GM06990 (cell line): ENCODE data around the gene PUS7.
A peak's percentile ranks its signal among the peaks of the same experiment; 100 is the strongest.
"Not testable (repeated sequence)": the region's sequence is repeated elsewhere in the genome, so short reads cannot be mapped to it uniquely, and the experiment has no call there.

ENCODE experiments used
- DNase-seq: peaks from one replicate; pipeline ENCODE4 v3.0.0-alpha.2; 2011; ENCODE audit not compliant: insufficient read length; ENCODE audit errors: extremely low read depth
- H3K27me3 ChIP-seq: replicated peaks from 2 replicates; pipeline ENCODE4 v1.6.0; 2011; ENCODE audit warnings: low read length; ENCODE audit not compliant: control insufficient read depth, insufficient read depth
- H3K36me3 ChIP-seq: 2 replicates; pipeline ENCODE4 v1.5.1; 2011; ENCODE audit warnings: low read length; ENCODE audit not compliant: control insufficient read depth, insufficient read depth
- H3K4me3 ChIP-seq: replicated peaks from 2 replicates; pipeline ENCODE4 v1.5.1; 2011; ENCODE audit warnings: low read depth, mild to moderate bottlenecking, control low read depth, low read length
- TF ChIP-seq, protein P1 (sequence below): IDR thresholded peaks from 2 replicates; pipeline ENCODE4 v1.5.1; 2011; ENCODE audit warnings: low read length, control low read depth, mild to moderate bottlenecking, inconsistent platforms; ENCODE audit not compliant: insufficient read depth, poor library complexity, severe bottlenecking

Gene PUS7

GRCh38 chr7:105521027-105521716, 899 bp downstream of the PUS7 start:
- Histone ChIP-seq H3K27me3 (no peaks in the 10 kb centered on the region), H3K36me3 (no peaks in the 10 kb centered on the region; the same call in 1 of the 2 replicates), H3K4me3 (peak overlapping the region; percentile 68)
- DNase-seq: peak; percentile 76
- TF ChIP-seq, protein P1, sequence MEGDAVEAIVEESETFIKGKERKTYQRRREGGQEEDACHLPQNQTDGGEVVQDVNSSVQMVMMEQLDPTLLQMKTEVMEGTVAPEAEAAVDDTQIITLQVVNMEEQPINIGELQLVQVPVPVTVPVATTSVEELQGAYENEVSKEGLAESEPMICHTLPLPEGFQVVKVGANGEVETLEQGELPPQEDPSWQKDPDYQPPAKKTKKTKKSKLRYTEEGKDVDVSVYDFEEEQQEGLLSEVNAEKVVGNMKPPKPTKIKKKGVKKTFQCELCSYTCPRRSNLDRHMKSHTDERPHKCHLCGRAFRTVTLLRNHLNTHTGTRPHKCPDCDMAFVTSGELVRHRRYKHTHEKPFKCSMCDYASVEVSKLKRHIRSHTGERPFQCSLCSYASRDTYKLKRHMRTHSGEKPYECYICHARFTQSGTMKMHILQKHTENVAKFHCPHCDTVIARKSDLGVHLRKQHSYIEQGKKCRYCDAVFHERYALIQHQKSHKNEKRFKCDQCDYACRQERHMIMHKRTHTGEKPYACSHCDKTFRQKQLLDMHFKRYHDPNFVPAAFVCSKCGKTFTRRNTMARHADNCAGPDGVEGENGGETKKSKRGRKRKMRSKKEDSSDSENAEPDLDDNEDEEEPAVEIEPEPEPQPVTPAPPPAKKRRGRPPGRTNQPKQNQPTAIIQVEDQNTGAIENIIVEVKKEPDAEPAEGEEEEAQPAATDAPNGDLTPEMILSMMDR: no peak

GRCh38 chr7:105520620-105521019, 1.5 kb downstream of the PUS7 start:
- not testable (repeated sequence) for H3K27me3 ChIP-seq, DNase-seq, H3K36me3 ChIP-seq
- H3K4me3 ChIP-seq: peak overlapping the region; percentile 68

DNA sequence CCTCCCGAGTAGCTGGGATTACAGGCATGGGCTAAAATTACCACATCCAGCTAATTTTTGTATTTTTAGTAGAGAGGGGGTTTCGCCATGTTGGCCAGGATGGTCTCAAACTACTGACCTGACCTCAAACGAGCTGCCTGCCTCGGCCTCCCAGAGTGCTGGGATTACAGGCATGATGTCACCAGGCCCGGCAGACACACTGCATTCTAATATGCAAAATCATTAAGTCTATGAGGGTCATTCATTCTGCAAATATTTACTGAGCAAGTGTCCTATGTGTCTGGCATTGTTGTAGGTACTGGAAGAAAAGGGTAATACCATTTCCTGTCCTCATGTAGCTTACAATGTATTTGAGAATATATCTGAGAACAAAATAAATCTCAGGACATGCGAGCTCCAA, 2.7 kb downstream of the PUS7 start:
- no peaks in the 10 kb centered on the region; the same call in 1 of the 2 replicates for H3K36me3 ChIP-seq
- TF ChIP-seq, protein P1: no peak
- H3K4me3 ChIP-seq: no peak overlapping the region
- DNase-seq: no peak
- H3K27me3 ChIP-seq: no peaks in the 10 kb centered on the region

GRCh38 chr7:105515610-105516009, 6.5 kb downstream of the PUS7 start:
- not testable (repeated sequence) for DNase-seq, H3K36me3 ChIP-seq, H3K27me3 ChIP-seq, H3K4me3 ChIP-seq

DNA sequence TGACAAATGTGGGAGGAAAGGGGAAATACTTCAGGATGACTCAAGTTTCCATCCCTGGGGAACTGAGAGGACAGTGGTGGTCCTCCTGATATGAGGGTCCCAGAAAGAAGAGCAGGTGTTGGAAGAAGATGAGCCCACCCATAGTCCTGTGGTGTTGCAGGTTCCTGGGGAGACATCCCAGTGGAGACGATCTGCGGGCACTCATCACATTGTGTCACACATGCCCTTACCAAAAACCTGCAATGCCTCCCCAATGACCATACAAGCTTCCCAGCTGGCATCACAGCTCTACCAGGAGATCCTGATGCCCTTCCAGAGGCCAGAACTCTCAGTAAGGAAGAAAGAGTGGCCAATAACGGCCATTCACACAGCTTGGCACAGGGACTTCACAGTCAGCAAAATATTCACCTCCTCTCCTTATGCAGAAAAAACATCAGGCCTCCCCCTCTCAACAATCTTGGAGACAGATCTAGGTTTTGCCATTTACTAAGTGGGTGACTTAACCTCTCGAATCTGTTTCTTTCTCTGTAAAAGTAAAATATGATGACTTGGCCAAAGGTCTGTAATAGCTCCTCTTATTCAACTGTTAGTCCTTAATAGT, 9.0 kb downstream of the PUS7 start:
- TF ChIP-seq, protein P1: no peak
- H3K4me3 ChIP-seq: no peak overlapping the region
- H3K27me3 ChIP-seq: no peaks in the 10 kb centered on the region
- no peak for DNase-seq
- H3K36me3 ChIP-seq: no peaks in the 10 kb centered on the region

- H3K36me3 ChIP-seq: no peaks in the 10 kb centered on the region
- H3K27me3 ChIP-seq: no peaks in the 10 kb centered on the region
- TF ChIP-seq, protein P1: no peak
- no peak overlapping the region for H3K4me3 ChIP-seq
- no peak for DNase-seq
Observed at GRCh38 chr7:105512415-105512814, 9.7 kb downstream of the PUS7 start.
